K562 (cell line): ENCODE measurements around the gene ERCC2. TPM values are rescaled to one million over a fixed set of nuclear protein-coding genes. Genes with fewer than 3 reads are reported as not detected.

ENCODE experiments used
- ATAC-seq: fragments of 200-7000 bp; cut with Tn5 transposase; 3 replicates; pipeline ENCODE4 v1.9.1; 2020; ENCODE audit warnings: moderate library complexity
- BruUV-seq: library from RNA; stranded (reverse); fragments of 400-500 nt; replicated peaks from 2 replicates; lab custom pipeline; 2021; lab: Mats Ljungman, UMichigan
- CTCF ChIA-PET: fragments of 300-600 bp; formaldehyde crosslinking; extraction: SDS; loops from one replicate; lab custom pipeline; 2021; ENCODE audit warnings: low intra/inter-chr PET ratio; lab: Yijun Ruan, JAX
- POLR2A ChIA-PET: fragments of 300-600, 350-650 bp; sonication (Branson Sonifier 250); formaldehyde crosslinking; extraction: SDS; loops from one replicate; lab custom pipeline; 2021; ENCODE audit warnings: antibody characterized with exemption, inconsistent platforms; lab: Yijun Ruan, JAX
- DNase-seq, 4 experiments: peaks; one replicate each; pipeline versions ENCODE4 v3.0.0 to v3.0.0-alpha.2; 2011 to 2018; ENCODE audit warnings: low spot score in 3 of 4, mixed read lengths in 3 of 4; ENCODE audit errors: extremely low read depth in 1 of 4
- FAIRE-seq: peaks from 2 replicates; lab custom pipeline; 2011; peaks lifted over from hg19 to GRCh38; lab: Jason Lieb, UNC
- H2AFZ ChIP-seq: 2 replicates; pipeline ENCODE4 v1.6.0; 2011; ENCODE audit warnings: low read depth, low read length, control low read depth, inconsistent platforms
- H3K27ac ChIP-seq: fragments of 200-600 bp; 3 replicates; pipeline ENCODE4 v1.8.0; 2011; ENCODE audit warnings: low read depth, mild to moderate bottlenecking, control low read depth, inconsistent platforms, low read length, moderate library complexity, mixed read lengths; ENCODE audit errors: extremely low read depth
- H3K27me3 ChIP-seq, 2 experiments: fragments of 300-600 bp in 1 of 2; 2 replicates in 1 of 2; 3 replicates in 1 of 2; pipeline versions ENCODE4 v1.6.0 to v1.8.0; 2011; ENCODE audit warnings: inconsistent platforms in 2 of 2, low read length in 2 of 2, mild to moderate bottlenecking in 1 of 2, mixed read lengths in 1 of 2, moderate library complexity in 1 of 2; ENCODE audit not compliant: control insufficient read depth in 2 of 2, insufficient read depth in 2 of 2
- H3K36me3 ChIP-seq: fragments of 300-600 bp; 3 replicates; pipeline ENCODE4 v1.8.0; 2011; ENCODE audit warnings: mild to moderate bottlenecking, low read length, inconsistent platforms; ENCODE audit not compliant: control insufficient read depth, insufficient read depth
- H3K4me1 ChIP-seq, 2 experiments: fragments of 200-600 bp in 1 of 2; replicated peaks in 1 of 2; 2 replicates in 1 of 2; 3 replicates in 1 of 2; pipeline versions ENCODE4 v1.5.1 to v1.8.0; 2011; ENCODE audit warnings: inconsistent platforms in 2 of 2, low read length in 2 of 2, mild to moderate bottlenecking in 1 of 2, mixed read lengths in 1 of 2, moderate library complexity in 1 of 2; ENCODE audit not compliant: control insufficient read depth in 2 of 2, insufficient read depth in 2 of 2
- H3K4me2 ChIP-seq: 2 replicates; pipeline ENCODE4 v1.6.1; 2011; ENCODE audit warnings: low read length, control low read depth, inconsistent platforms, mixed read lengths; ENCODE audit not compliant: insufficient read depth
- H3K4me3 ChIP-seq: fragments of 200-600 bp; sonication (generic), shearing (Covaris generic); 2 replicates; pipeline ENCODE4 v1.5.1; 2016; ENCODE audit warnings: control low read depth, inconsistent platforms
- H3K79me2 ChIP-seq: fragments of 200-600 bp; 3 replicates; pipeline ENCODE4 v1.8.0; 2011; ENCODE audit warnings: low read length, inconsistent platforms; ENCODE audit not compliant: control insufficient read depth, insufficient read depth
- H3K9ac ChIP-seq, 2 experiments: 2 replicates each; pipeline versions ENCODE4 v1.6.0 to v1.6.1; 2011; ENCODE audit warnings: low read depth in 2 of 2, low read length in 2 of 2, control low read depth in 1 of 2, inconsistent platforms in 1 of 2, mild to moderate bottlenecking in 1 of 2, mixed read lengths in 1 of 2; ENCODE audit not compliant: insufficient read depth in 1 of 2
- H3K9me1 ChIP-seq: one replicate; pipeline ENCODE4 v1.6.0; 2011; ENCODE audit warnings: inconsistent platforms, mild to moderate bottlenecking, low read length, moderate library complexity; ENCODE audit not compliant: control insufficient read depth, insufficient read depth
- H3K9me3 ChIP-seq: replicated peaks from 2 replicates; pipeline ENCODE4 v1.5.1; 2011; ENCODE audit warnings: low read depth, low read length, inconsistent platforms; ENCODE audit not compliant: control insufficient read depth, insufficient read depth
- H4K20me1 ChIP-seq: replicated peaks from 2 replicates; pipeline ENCODE4 v1.6.1; 2011; ENCODE audit warnings: low read length, inconsistent platforms, mixed read lengths; ENCODE audit not compliant: control insufficient read depth, insufficient read depth
- AFF1 ChIP-seq, 2 experiments: fragments of 450-650 bp; IDR thresholded peaks; 2 replicates each; pipeline ENCODE4 v1.6.1; 2018; ENCODE audit warnings: mild to moderate bottlenecking in 2 of 2, low read depth in 1 of 2; ENCODE audit not compliant: partially characterized antibody in 2 of 2
- MLLT1 ChIP-seq, 2 experiments: fragments of 450-650 bp; IDR thresholded peaks; 2 replicates each; pipeline ENCODE4 v1.6.1; 2016
- MTA3 ChIP-seq: fragments of 450-650 bp; formaldehyde crosslinking; IDR thresholded peaks from 2 replicates; pipeline ENCODE4 v1.6.1; 2017; ENCODE audit warnings: mild to moderate bottlenecking, borderline replicate concordance
- RFX1 ChIP-seq: fragments of 450-650 bp; IDR thresholded peaks from 2 replicates; pipeline ENCODE4 v1.6.1; 2016; ENCODE audit warnings: mild to moderate bottlenecking, moderate library complexity
- SREBF1 ChIP-seq: fragments of 150-350 bp; IDR thresholded peaks from 2 replicates; pipeline ENCODE4 v1.6.1; 2014; ENCODE audit warnings: antibody characterized with exemption, low read depth, low read length, borderline replicate concordance
- TCF15 ChIP-seq: fragments of 250-450 bp; sonication (Bioruptor Pico); IDR thresholded peaks from 2 replicates; pipeline ENCODE4 v1.8.0; 2022; ENCODE audit warnings: moderate library complexity, mild to moderate bottlenecking, inconsistent platforms
- ZBTB26 ChIP-seq: fragments of 450-650 bp; formaldehyde crosslinking; IDR thresholded peaks from 2 replicates; pipeline ENCODE4 v1.4.0; 2022; ENCODE audit warnings: missing genetic modification characterization
- ZBTB5 ChIP-seq: fragments of 450-650 bp; IDR thresholded peaks from 2 replicates; pipeline ENCODE4 v1.6.1; 2017; ENCODE audit warnings: antibody characterized with exemption
- ZNF143 ChIP-seq: sonication (generic); formaldehyde crosslinking; IDR thresholded peaks from 2 replicates; pipeline ENCODE4 v1.9.0; 2022; ENCODE audit warnings: mild to moderate bottlenecking, missing genetic modification reagents
- ZNF445 ChIP-seq: fragments of 250-450 bp; sonication (Bioruptor Pico); IDR thresholded peaks from 2 replicates; pipeline ENCODE4 v1.4.0; 2020; ENCODE audit warnings: low read depth, mild to moderate bottlenecking, moderate library complexity
- WGBS: fragments of 100-300 bp; shearing (Covaris generic); methylation state at CpG from one replicate; pipeline ENCODE4 v1.1.6; 2016; ENCODE audit warnings: low coverage, mixed read lengths; ENCODE audit not compliant: insufficient coverage; ENCODE audit errors: missing lambda C conversion rate; 5-methylcytosine and 5-hydroxymethylcytosine counted together
- in situ Hi-C: fragments of 300-500 bp; cut with MboI; formaldehyde crosslinking; loops from 4 replicates; pipeline ENCODE4 v1.15.0; 2018; ENCODE audit warnings: inconsistent platforms, mixed read lengths
- intact Hi-C: fragments of 100-400 bp; cut with micrococcal nuclease; formaldehyde crosslinking; loops from 2 replicates; pipeline ENCODE4 v1.14.2; 2022
- polyA plus RNA-seq, 8 experiments: library from polyadenylated mRNA; depleted of rRNA in 4 of 8; stranded (reverse) in 5 of 8; unstranded in 3 of 8; fragments of >200 nt; fragmentation: Nextera tagmentation in 2 of 8; fragmentation: Illumina TruSeq in 1 of 8; extraction: Ambion mirVana in 2 of 8; extraction: Trizol in 1 of 8; gene quantifications; 2 replicates each; pipeline versions ENCODE4 v1.2.1 to v1.2.3, GENCODE V29; 2011 to 2014; ENCODE audit warnings: inconsistent platforms in 1 of 8, missing spikeins in 1 of 8
- total RNA-seq, 7 experiments: library from RNA; depleted of rRNA in 6 of 7; stranded (reverse); fragments of >200 nt in 6 of 7; fragmentation: Illumina TruSeq in 2 of 7; extraction: Trizol in 2 of 7; gene quantifications; 2 replicates each; pipeline versions ENCODE4 v1.2.1 to v1.2.3, GENCODE V29; 2011 to 2021; ENCODE audit warnings: low replicate concordance in 1 of 7

Gene ERCC2
- total and polyA plus RNA-seq, 9 of the 15 experiments (the other 6 are each of a cell fraction or from before 2014, with no cell fraction given): 2.2 to 55.9 (median 23.4) TPM

GRCh38 chr19:45391346-45391745 lies 21.0 kb upstream of the ERCC2 start:
- H3K36me3 ChIP-seq: 0 out of 3 replicates have a peak, but pooled peaks cover 2% of the 10 kb centered on the region
- H3K9me1 ChIP-seq: no peaks in the 10 kb centered on the region
- no peaks in the 10 kb centered on the region for H3K79me2 ChIP-seq
- H4K20me1 ChIP-seq: no peaks in the 10 kb centered on the region
- 20% methylated on average over 3 of the region's 3 CpGs for WGBS
- no peaks in the 10 kb centered on the region for H3K27me3 ChIP-seq
- ATAC-seq (peak; percentile 97), FAIRE-seq (peak; percentile 96), DNase-seq (peak; percentile 24 to 47 (median 25))
- no peak overlapping the region for H3K4me3 ChIP-seq
- peak overlapping the region; percentile 59; the same call in 1 of the 2 replicates for H2AFZ ChIP-seq
- H3K4me1 ChIP-seq: peaks cover 0 to 17% of the 10 kb centered on the region in 2 experiments; a peak in 2 of 5 replicates
- in situ Hi-C loops: no loop called here
- no peak overlapping the region for H3K27ac ChIP-seq
- no peaks in the 10 kb centered on the region for H3K9me3 ChIP-seq
- CTCF ChIA-PET: no interaction called here
- no TSS peak for BruUV-seq
- POLR2A ChIA-PET: no interaction called here
- peak overlapping the region in 1 of 2 experiments; percentile 19; a peak in 1 of 4 replicates for H3K9ac ChIP-seq
- intact Hi-C loops: no loop called here
- no peak overlapping the region for H3K4me2 ChIP-seq
- TF ChIP-seq MTA3 (no peak), AFF1 (IDR thresholded peaks at IDR 0.05; ENCODE audit: low read depth in 1 of 2, partially characterized antibody in 2 of 2) (peak in 1 of 2 experiments; percentile 34), TCF15 (no peak), ZBTB26 (no peak), SREBF1 (no peak), ZNF445 (CRISPR knock-in tag) (no peak), RFX1 (no peak), ZNF143 (CRISPR knock-in tag) (peak; percentile 83), ZBTB5 (no peak), MLLT1 (IDR thresholded peaks at IDR 0.05) (no peak)
